Liver (tissue), 9 donors: ENCODE measurements around the gene ZNF827. TPM values are rescaled to one million over a fixed set of nuclear protein-coding genes. Genes with fewer than 3 reads are reported as not detected.

Experiments
- DNase-seq: peaks from one replicate; pipeline ENCODE4 v3.0.0-alpha.2; 2017; ENCODE audit warnings: low spot score
- H3K27ac ChIP-seq, 2 donors: one replicate each; pipeline ENCODE4 v1.7.0; 2013; ENCODE audit warnings: inconsistent platforms in 2 of 2, low read length in 2 of 2, control low read depth in 1 of 2, low read depth in 1 of 2, mild to moderate bottlenecking in 1 of 2
- H3K27me3 ChIP-seq, 4 donors: one replicate each; pipeline versions ENCODE4 v1.6.1 to v1.7.0; 2013; ENCODE audit warnings: low read length in 3 of 4, inconsistent platforms in 1 of 4, mild to moderate bottlenecking in 1 of 4, moderate library complexity in 1 of 4; ENCODE audit not compliant: control insufficient read depth in 4 of 4, insufficient read depth in 4 of 4
- H3K36me3 ChIP-seq, 4 donors: one replicate each; pipeline versions ENCODE4 v1.6.1 to v1.7.0; 2013; ENCODE audit warnings: low read length in 3 of 4, mild to moderate bottlenecking in 3 of 4, low read depth in 1 of 4, moderate library complexity in 1 of 4; ENCODE audit not compliant: control insufficient read depth in 4 of 4, insufficient read depth in 3 of 4
- H3K4me1 ChIP-seq, 4 donors: one replicate each; pipeline versions ENCODE4 v1.6.1 to v1.7.0; 2013; ENCODE audit warnings: low read length in 3 of 4, mild to moderate bottlenecking in 3 of 4, moderate library complexity in 1 of 4; ENCODE audit not compliant: control insufficient read depth in 4 of 4, insufficient read depth in 4 of 4
- H3K4me3 ChIP-seq, 3 donors: one replicate each; pipeline versions ENCODE4 v1.6.1 to v1.7.0; 2013; ENCODE audit warnings: low read length in 3 of 3, control low read depth in 1 of 3, low read depth in 1 of 3, mild to moderate bottlenecking in 1 of 3
- H3K9ac ChIP-seq, 2 donors: one replicate each; pipeline ENCODE4 v1.7.0; 2013; ENCODE audit warnings: low read length in 2 of 2, mild to moderate bottlenecking in 2 of 2, moderate library complexity in 2 of 2, control low read depth in 1 of 2, low read depth in 1 of 2
- H3K9me3 ChIP-seq, 4 donors: one replicate each; pipeline versions ENCODE4 v1.6.1 to v1.7.0; 2013; ENCODE audit warnings: low read length in 3 of 4; ENCODE audit not compliant: control insufficient read depth in 4 of 4
- CTCF ChIP-seq: fragments of 150-350 bp; IDR thresholded peaks from 2 replicates; pipeline ENCODE4 v1.5.1; 2017; ENCODE audit warnings: improper control_type of control experiment, low read depth, low read length; ENCODE audit not compliant: missing input control
- EGR1 ChIP-seq, 2 donors: IDR thresholded peaks; 2 replicates each; pipeline ENCODE4 v1.6.1; 2016 to 2018; ENCODE audit warnings: antibody characterized with exemption in 2 of 2, low read depth in 2 of 2
- FOXA1 ChIP-seq: IDR thresholded peaks from 2 replicates; pipeline ENCODE4 v1.6.1; 2016; ENCODE audit warnings: antibody characterized with exemption
- FOXA2 ChIP-seq: IDR thresholded peaks from 2 replicates; pipeline ENCODE4 v1.6.1; 2016; ENCODE audit warnings: antibody characterized with exemption
- GABPA ChIP-seq, 2 donors: IDR thresholded peaks in 1 of 2; conservative IDR thresholded peaks in 1 of 2; 2 replicates each; pipeline ENCODE4 v1.6.1; 2016; ENCODE audit warnings: antibody characterized with exemption in 2 of 2, mild to moderate bottlenecking in 1 of 2, moderate library complexity in 1 of 2
- HNF4A ChIP-seq, 2 donors: conservative IDR thresholded peaks; 2 replicates each; pipeline ENCODE4 v1.6.1; 2016; ENCODE audit warnings: antibody characterized with exemption in 2 of 2, mild to moderate bottlenecking in 2 of 2
- HNF4G ChIP-seq: IDR thresholded peaks from 2 replicates; pipeline ENCODE4 v1.6.1; 2016; ENCODE audit warnings: antibody characterized with exemption
- JUND ChIP-seq, 2 donors: IDR thresholded peaks; 2 replicates each; pipeline ENCODE4 v1.6.1; 2016; ENCODE audit warnings: antibody characterized with exemption in 2 of 2
- NR2F2 ChIP-seq: IDR thresholded peaks from 2 replicates; pipeline ENCODE4 v1.6.1; 2016; ENCODE audit warnings: antibody characterized with exemption
- RAD21 ChIP-seq, 2 donors: IDR thresholded peaks; 2 replicates each; pipeline ENCODE4 v1.6.1; 2016; ENCODE audit warnings: antibody characterized with exemption in 2 of 2, mild to moderate bottlenecking in 2 of 2
- REST ChIP-seq: IDR thresholded peaks from 2 replicates; pipeline ENCODE4 v1.6.1; 2016; ENCODE audit warnings: antibody characterized with exemption, mild to moderate bottlenecking
- SP1 ChIP-seq: IDR thresholded peaks from 2 replicates; pipeline ENCODE4 v1.6.1; 2018; ENCODE audit warnings: antibody characterized with exemption, mild to moderate bottlenecking
- TAF1 ChIP-seq: conservative IDR thresholded peaks from 2 replicates; pipeline ENCODE4 v1.6.1; 2016; ENCODE audit warnings: antibody characterized with exemption, mild to moderate bottlenecking
- YY1 ChIP-seq: IDR thresholded peaks from 2 replicates; pipeline ENCODE4 v1.6.1; 2016; ENCODE audit warnings: antibody characterized with exemption, mild to moderate bottlenecking
- WGBS: extraction: QIAGEN DNeasy Blood & Tissue Kit; methylation state at CpG from one replicate; pipeline ENCODE4 v1.1.7; 2013; 5-methylcytosine and 5-hydroxymethylcytosine counted together
- polyA plus RNA-seq, 2 donors: library from polyadenylated mRNA; stranded (reverse) in 1 of 2; unstranded in 1 of 2; fragments of 200-250 nt in 1 of 2; fragments of >200 nt in 1 of 2; fragmentation: Nextera tagmentation in 1 of 2; extraction: Ambion mirVana in 1 of 2; gene quantifications; one replicate each; pipeline versions ENCODE4 v1.2.1 to v1.2.3, GENCODE V29; 2013 to 2015
- total RNA-seq, 2 donors: library from RNA; depleted of rRNA; stranded (reverse); fragments of >200 nt; gene quantifications; one replicate each; pipeline ENCODE4 v1.2.3, GENCODE V29; 2014
- TF ChIP-seq, protein P1 (sequence below): IDR thresholded peaks from 2 replicates; pipeline ENCODE4 v1.6.1; 2016; ENCODE audit warnings: antibody characterized with exemption
- TF ChIP-seq, protein P2 (sequence below): IDR thresholded peaks from 2 replicates; pipeline ENCODE4 v1.6.1; 2016; ENCODE audit warnings: antibody characterized with exemption
- TF ChIP-seq, protein P3 (sequence below): IDR thresholded peaks from 2 replicates; pipeline ENCODE4 v1.6.1; 2016; ENCODE audit warnings: antibody characterized with exemption
- donor health status: healthy.
- donor health status: healthy.
- donor health status: healthy.
- donor health status: healthy.
- donor health status: healthy.

Gene ZNF827
- total and polyA plus RNA-seq, 4 donors, result 0.46 to 2.9 (median 1.2) TPM

DNA sequence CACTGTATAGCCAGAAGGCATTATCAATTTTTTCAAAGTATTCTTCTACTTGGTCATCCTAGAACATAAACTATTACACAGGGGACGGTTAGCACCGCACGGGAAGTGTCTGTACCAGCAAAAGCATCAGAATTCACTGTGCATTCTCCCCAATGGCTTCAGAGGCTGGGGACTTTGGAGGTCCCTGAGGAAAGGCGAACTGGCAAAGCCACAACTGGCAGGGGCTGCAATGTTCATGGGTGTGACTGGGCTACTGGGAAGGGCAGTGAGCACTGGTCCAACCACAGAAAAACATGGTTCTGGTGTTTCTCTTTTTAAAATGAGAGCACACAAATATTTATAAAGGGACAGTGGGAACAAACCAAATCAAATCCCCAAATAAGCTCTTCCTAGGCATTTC, 175.2 kb downstream of the ZNF827 start:
- H3K9ac ChIP-seq, result no peak overlapping the region
- H3K4me1 ChIP-seq, result no peaks in the 10 kb centered on the region
- H3K4me3 ChIP-seq, result no peak overlapping the region
- H3K27ac ChIP-seq, result no peak overlapping the region
- H3K36me3 ChIP-seq, result no peaks in the 10 kb centered on the region
- TF ChIP-seq GABPA (IDR thresholded peaks at IDR 0.05 in 1 of 2, conservative IDR thresholded peaks at IDR 0.05 in 1 of 2) (no peak), REST (no peak), HNF4G (no peak), FOXA1 (no peak), SP1 (no peak), EGR1 (IDR thresholded peaks at IDR 0.05; ENCODE audit: low read depth in 2 of 2) (no peak), TAF1 (no peak), NR2F2 (no peak), JUND (IDR thresholded peaks at IDR 0.05) (no peak), CTCF (no peak), HNF4A (conservative IDR thresholded peaks at IDR 0.05) (no peak), RAD21 (IDR thresholded peaks at IDR 0.05) (no peak), YY1 (no peak), FOXA2 (no peak)
- TF ChIP-seq, protein P1, sequence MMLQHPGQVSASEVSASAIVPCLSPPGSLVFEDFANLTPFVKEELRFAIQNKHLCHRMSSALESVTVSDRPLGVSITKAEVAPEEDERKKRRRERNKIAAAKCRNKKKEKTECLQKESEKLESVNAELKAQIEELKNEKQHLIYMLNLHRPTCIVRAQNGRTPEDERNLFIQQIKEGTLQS, result no peak
- TF ChIP-seq, protein P2, sequence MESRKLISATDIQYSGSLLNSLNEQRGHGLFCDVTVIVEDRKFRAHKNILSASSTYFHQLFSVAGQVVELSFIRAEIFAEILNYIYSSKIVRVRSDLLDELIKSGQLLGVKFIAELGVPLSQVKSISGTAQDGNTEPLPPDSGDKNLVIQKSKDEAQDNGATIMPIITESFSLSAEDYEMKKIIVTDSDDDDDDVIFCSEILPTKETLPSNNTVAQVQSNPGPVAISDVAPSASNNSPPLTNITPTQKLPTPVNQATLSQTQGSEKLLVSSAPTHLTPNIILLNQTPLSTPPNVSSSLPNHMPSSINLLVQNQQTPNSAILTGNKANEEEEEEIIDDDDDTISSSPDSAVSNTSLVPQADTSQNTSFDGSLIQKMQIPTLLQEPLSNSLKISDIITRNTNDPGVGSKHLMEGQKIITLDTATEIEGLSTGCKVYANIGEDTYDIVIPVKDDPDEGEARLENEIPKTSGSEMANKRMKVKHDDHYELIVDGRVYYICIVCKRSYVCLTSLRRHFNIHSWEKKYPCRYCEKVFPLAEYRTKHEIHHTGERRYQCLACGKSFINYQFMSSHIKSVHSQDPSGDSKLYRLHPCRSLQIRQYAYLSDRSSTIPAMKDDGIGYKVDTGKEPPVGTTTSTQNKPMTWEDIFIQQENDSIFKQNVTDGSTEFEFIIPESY, result no peak
- TF ChIP-seq, protein P3, sequence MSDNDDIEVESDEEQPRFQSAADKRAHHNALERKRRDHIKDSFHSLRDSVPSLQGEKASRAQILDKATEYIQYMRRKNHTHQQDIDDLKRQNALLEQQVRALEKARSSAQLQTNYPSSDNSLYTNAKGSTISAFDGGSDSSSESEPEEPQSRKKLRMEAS, result no peak
- H3K9me3 ChIP-seq, result no peaks in the 10 kb centered on the region
- DNase-seq, result no peak
- 98% methylated on average over 4 of the region's 4 CpGs for WGBS
- H3K27me3 ChIP-seq, result no peaks in the 10 kb centered on the region

- H3K4me1 ChIP-seq, result no peaks in the 10 kb centered on the region
- no peaks in the 10 kb centered on the region for H3K36me3 ChIP-seq
- DNase-seq, result no peak
- H3K9ac ChIP-seq, result no peak overlapping the region
- 94% methylated on average over 8 of the region's 8 CpGs for WGBS
- H3K27me3 ChIP-seq, result no peaks in the 10 kb centered on the region
- TF ChIP-seq REST (no peak), HNF4G (no peak), JUND (IDR thresholded peaks at IDR 0.05) (no peak), YY1 (no peak), RAD21 (IDR thresholded peaks at IDR 0.05) (no peak), NR2F2 (no peak), FOXA1 (no peak), EGR1 (IDR thresholded peaks at IDR 0.05; ENCODE audit: low read depth in 2 of 2) (no peak)
- TF ChIP-seq, protein P2, result no peak
- TF ChIP-seq, protein P1, result no peak
- TF ChIP-seq, protein P3, result no peak
- H3K27ac ChIP-seq, result no peak overlapping the region
- H3K4me3 ChIP-seq, result no peak overlapping the region
- H3K9me3 ChIP-seq, result no peaks in the 10 kb centered on the region
Observed at GRCh38 chr4:145762719-145763118, 175.9 kb downstream of the ZNF827 start.
